ENCODE results near the gene EIF4H. TPM values are rescaled to one million over a fixed set of nuclear protein-coding genes. Genes with fewer than 3 reads are reported as not detected.

Gene EIF4H
- total and polyA plus RNA-seq, 2 donors (not counting 3 experiments of a cell fraction or from before 2014, with no cell fraction given), result 406 to 415 TPM

GRCh38 chr7:74215921-74216320 is 41.8 kb downstream of the EIF4H start:
- Histone ChIP-seq H3K27ac (ENCODE audit: insufficient read depth, low read depth, low read length) (no peak overlapping the region), H3K79me2 (ENCODE audit: control insufficient read depth, insufficient read depth, low read length) (no peaks in the 10 kb centered on the region), H3K9me1 (replicated peaks; ENCODE audit: control insufficient read depth, extremely low read depth, insufficient read depth, low read length) (no peaks in the 10 kb centered on the region), H3K4me3 (replicated peaks in 1 of 3; ENCODE audit: insufficient read depth in 1 of 3, low read depth in 1 of 3, low read length in 3 of 3) (no peak overlapping the region), H3K4me1 (ENCODE audit: control insufficient read depth, extremely low read depth, insufficient read depth, low read length) (no peaks in the 10 kb centered on the region), H2AFZ (ENCODE audit: low read depth, low read length) (no peak overlapping the region), H3K9ac (replicated peaks; ENCODE audit: extremely low read depth, insufficient read depth, low read length) (no peak overlapping the region), H4K20me1 (replicated peaks; ENCODE audit: control insufficient read depth, extremely low read depth, insufficient read depth, low read length) (no peaks in the 10 kb centered on the region), H3K27me3 (ENCODE audit: control insufficient read depth in 2 of 2, insufficient read depth in 2 of 2, low read length in 2 of 2) (no peaks in the 10 kb centered on the region), H3K36me3 (ENCODE audit: control insufficient read depth in 2 of 2, extremely low read depth in 1 of 2, insufficient read depth in 2 of 2, low read length in 2 of 2) (no peaks in the 10 kb centered on the region), H3K4me2 (ENCODE audit: insufficient read depth, low read length) (no peak overlapping the region), H3K9me3 (replicated peaks; ENCODE audit: control insufficient read depth, insufficient read depth, low read length) (no peaks in the 10 kb centered on the region)
- intact Hi-C loops (cut with micrococcal nuclease), result no loop called here
- ChIA-PET POLR2A (no interaction called here), CTCF (interaction anchor here (2.7 kb wide), 1 partner anchor 9 kb away, joined by 17 read pairs; no protein-coding TSS in a partner anchor)
- DNase-seq (ENCODE audit: low read depth, low spot score) (no peak), FAIRE-seq (no peak)
- no TSS peak for BruUV-seq (replicated peaks)
- TF ChIP-seq JUN (IDR thresholded peaks at IDR 0.05; ENCODE audit: borderline replicate concordance, insufficient read depth, insufficient read length, low read depth), result no peak
- no peak for TF ChIP-seq CTCF (IDR thresholded peaks at IDR 0.05; ENCODE audit: extremely low read depth in 1 of 2, insufficient read depth in 1 of 2, low read depth in 1 of 2, low read length in 2 of 2)
- TF ChIP-seq POLR2A (IDR thresholded peaks at IDR 0.05; ENCODE audit: low read depth, low read length), result no peak
- no peak for TF ChIP-seq FOS (IDR thresholded peaks at IDR 0.05; ENCODE audit: borderline replicate concordance, insufficient read depth, low read length)
- no peak for TF ChIP-seq POLR2AphosphoS5 (IDR thresholded peaks at IDR 0.05; ENCODE audit: insufficient read depth, low read depth, low read length)
- TF ChIP-seq MYC (IDR thresholded peaks at IDR 0.05; ENCODE audit: low read depth, low read length), result no peak
- no peak for TF ChIP-seq GATA2 (IDR thresholded peaks at IDR 0.05; ENCODE audit: insufficient read depth, insufficient read length, low read depth, low read length)
- TF ChIP-seq EZH2 (IDR thresholded peaks at IDR 0.05; ENCODE audit: borderline replicate concordance, low read depth, low read length, severe bottlenecking), result no peak
- no peak for TF ChIP-seq MAX (IDR thresholded peaks at IDR 0.05; ENCODE audit: insufficient read depth, insufficient read length)
- dilution Hi-C loops (cut with MboI; ENCODE audit: extremely low pct_ligation_motif_present, low sequenced_read_pairs), result no loop called here
